EL (cell line): Measurements from ENCODE around the gene RCBTB1.

Source experiments
- DNase-seq: peaks from one replicate; pipeline ENCODE4 v3.0.0-alpha.2; 2016

Gene RCBTB1

DNA sequence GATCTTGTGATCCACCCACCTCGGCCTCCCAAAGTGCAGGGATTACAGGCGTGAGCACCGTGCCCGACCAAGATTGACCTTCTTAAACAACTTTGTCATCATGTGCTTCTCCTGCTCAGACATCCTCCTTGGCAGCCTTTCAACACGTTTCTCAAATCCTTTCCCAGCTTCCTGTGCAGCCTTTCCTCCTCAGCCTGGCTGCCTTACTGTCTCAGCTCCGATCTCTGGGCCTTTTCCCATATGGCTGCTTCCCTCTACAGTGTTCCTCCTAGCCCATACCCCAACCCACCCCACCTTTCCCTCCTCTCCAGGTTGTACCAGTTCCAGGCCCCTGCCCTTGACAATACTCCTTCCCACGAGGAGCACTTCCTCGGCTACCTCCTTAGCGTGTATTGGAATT, 82.4 kb downstream of the RCBTB1 start:
- peak; percentile 43 for DNase-seq

DNA sequence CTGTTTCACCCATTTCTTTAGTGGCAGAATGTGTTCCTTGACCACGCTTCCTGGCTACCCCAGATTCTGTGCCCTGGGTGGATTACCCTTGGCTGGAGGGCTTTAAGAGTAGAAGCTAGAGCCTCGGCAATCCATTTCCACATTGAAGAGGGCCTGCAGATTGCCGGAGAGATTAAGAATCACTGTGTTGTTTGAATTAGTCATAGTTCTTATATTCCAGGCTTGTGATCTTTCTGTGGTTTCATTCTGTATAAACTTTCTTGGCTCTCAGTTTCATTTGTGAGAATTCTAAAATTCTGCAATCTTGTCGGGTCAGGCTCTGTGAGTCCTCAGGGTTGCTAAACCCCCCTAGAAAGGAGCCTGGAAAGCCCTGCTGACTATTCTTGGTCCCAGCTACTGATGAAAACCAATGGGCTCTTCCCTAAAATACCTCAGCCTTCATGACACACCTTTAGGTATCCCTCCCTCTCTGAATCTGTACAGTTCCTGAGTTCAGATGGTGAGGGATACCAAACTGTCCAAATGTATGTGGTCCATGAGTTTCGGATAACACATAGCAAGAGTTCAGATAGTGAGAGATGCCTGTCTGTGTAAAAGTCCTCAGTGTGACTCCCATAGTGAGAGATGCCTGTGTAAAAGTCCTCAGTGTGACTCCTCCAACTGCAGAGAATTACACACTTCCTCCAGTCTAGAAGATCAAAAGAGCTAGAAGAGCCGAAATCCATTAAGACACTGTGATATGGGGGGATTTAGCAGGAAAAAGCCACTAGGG, 85.3 kb downstream of the RCBTB1 start:
- DNase-seq, result peak; percentile 79

DNA sequence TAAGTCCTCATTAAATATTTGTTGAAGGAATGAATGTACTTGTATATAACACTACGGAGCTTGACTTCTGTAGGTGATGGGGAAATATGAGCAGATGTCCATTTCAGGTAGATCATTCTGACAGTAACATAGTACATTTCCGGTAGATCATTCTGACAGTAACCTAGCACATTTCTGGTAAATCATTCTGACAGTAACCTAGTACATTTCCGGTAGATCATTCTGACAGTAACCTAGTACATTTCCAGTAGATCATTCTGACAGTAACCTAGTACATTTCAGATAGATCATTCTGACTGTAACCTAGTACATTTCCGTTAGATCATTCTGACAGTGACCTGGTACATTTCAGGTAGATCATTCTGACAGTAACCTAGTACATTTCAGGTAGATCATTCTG, 87.2 kb downstream of the RCBTB1 start:
- DNase-seq, result no peak

DNA sequence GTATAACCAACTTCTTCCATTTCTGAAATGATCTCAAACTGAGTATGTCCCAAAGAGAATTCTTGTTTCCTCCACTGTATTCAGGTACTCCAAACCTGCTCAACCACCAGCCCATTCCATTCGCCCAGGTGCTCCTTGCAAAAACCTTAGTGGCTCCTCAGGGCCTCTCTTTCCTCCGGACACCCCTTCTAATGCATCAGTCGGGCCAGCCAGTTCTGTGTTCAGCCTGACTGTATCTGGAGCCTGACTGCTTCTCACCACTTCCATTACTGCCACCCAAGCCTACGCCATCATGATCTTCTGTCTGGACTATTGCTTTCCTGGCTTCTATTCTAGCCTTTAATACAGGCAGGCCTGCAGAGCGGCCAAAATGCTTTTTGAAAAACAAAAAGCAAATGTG, 88.1 kb downstream of the RCBTB1 start:
- DNase-seq, result no peak

DNA sequence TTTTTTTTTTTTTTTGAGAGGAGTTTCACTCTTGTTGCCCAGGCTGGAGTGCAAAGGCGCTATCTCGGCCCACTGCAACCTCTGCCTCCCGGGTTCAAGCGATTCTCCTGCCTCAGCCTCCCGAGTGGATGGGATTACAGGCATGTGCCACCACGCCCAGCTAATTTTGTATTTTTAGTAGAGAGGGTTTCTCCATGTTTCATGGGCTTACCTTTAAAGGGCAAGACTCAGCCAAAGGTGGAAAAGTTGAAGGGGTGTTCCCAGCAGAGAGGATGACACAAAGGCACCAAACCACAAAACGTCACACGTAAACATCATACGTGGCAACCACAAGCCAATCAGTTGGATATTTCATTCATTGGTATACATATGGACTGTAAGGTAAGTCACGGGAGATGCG, 88.5 kb downstream of the RCBTB1 start:
- peak; percentile 1 for DNase-seq

DNA sequence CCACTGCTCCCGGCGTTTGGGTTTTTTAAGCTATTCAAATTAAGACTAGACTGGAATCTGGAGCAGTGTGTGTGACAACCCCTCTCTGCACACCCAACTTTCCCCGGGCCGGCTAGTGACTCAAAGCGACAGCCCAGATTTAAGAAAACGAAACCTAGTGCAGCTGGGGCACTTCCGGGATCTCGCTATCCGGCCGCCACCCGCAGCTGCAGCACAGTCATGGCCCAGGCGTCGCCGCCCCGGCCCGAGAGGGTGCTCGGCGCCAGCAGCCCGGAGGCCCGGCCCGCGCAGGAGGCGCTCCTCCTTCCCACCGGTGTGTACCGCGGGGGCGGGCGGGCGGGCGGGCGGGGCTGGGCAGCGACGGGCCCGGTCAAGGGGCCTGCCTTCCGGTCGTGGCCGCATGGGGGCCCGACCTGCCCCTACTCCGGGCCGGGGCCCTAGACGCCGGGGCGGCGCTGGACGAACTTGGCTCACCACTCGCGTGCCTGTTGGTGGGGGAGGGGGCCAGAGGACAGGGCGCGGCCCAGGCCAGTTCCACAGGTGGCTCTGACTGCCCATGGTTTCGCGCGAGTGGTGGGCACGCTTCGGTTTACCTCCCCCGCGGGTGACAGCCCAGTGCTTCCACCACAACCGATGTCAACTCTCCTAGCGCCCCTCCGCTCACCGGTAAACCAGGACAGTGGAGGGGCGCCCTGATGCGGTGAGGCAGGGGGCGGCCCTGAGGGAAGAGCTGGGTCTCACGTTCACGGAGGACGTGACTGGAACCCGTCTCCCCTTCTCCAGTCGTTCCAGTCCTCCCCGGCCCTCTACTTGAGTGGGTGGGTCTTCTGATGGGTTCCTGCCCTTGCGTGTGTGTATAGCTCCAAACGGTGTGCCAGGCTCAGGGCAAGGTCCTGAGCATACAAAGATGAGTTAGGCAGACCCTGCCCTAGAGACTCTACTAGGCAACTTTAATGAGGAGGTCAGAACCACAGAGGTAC, 89.3 kb downstream of the RCBTB1 start, which contains the start of gene PHF11:
Gene PHF11 (plus strand): TSS at position 171 of the 980 bp plus-strand sequence. CDS start 49 bp downstream, at position 220.
- peak; percentile 86 for DNase-seq

DNA sequence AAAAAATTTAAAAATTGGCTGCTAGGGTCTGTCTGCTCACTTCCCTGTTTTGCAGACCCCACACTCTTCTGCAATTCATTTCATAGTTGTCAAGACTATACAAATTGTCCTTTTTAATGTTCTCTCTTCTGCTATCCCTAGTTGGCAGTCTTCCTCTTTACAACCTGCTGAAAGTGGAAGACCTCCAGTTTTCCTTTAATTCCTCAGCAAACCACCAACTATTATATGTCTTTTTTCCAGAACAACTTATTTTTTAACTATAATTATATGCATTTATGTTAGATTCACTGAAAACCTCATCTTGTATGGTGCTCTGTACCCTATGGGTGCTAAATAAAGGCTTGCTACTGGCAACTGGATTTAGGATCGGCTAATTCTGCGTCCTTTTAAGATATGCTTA, 90.7 kb downstream of the RCBTB1 start:
- DNase-seq, result no peak

DNA sequence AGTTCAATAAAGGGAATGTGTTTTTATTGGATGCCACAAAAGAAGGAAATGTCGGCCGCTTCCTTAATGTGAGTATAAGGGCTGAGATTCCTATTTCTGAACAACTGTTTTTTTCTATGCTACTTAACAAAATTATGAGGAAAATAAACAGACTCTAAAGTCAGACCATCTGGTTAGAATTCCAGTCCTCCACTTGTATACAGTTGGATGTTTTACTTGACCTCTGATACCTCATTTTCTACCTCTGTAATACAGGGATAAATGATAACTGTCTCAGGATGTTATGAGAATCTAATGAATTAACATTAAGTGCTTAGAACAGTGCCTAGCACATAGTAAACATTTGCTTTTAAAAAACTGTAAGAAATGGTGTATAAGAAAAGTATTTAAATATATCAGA, 96.8 kb downstream of the RCBTB1 start:
- DNase-seq, result no peak
